Upper lobe of left lung (tissue), 4 donors: ENCODE results near the gene AMZ1.

Experiments
- POLR2A ChIP-seq, 4 donors: fragments of 450-650 bp; IDR thresholded peaks; one replicate each; pipeline ENCODE4 v1.5.1; 2016 to 2017; ENCODE audit warnings: antibody characterized with exemption in 4 of 4, mild to moderate bottlenecking in 2 of 4
- POLR2AphosphoS5 ChIP-seq, 2 donors: sonication (generic); formaldehyde crosslinking; IDR thresholded peaks; one replicate each; pipeline ENCODE4 v1.5.1; 2017; ENCODE audit warnings: antibody characterized with exemption in 2 of 2
- TF ChIP-seq, protein P1 (sequence below), 6 experiments: fragments of 450-650 bp in 4 of 6; fragments of 200-600 bp in 2 of 6; sonication (generic) in 2 of 6; IDR thresholded peaks; one replicate each; pipeline ENCODE4 v1.5.1; 2016 to 2019; ENCODE audit warnings: antibody characterized with exemption in 6 of 6

GRCh38 chr7:2718296-2718965, 30.4 kb downstream of the AMZ1 start:
- TF ChIP-seq POLR2AphosphoS5 (IDR thresholded peaks at IDR 0.05) (no peak), POLR2A (IDR thresholded peaks at IDR 0.05) (no peak)
- TF ChIP-seq, protein P1, sequence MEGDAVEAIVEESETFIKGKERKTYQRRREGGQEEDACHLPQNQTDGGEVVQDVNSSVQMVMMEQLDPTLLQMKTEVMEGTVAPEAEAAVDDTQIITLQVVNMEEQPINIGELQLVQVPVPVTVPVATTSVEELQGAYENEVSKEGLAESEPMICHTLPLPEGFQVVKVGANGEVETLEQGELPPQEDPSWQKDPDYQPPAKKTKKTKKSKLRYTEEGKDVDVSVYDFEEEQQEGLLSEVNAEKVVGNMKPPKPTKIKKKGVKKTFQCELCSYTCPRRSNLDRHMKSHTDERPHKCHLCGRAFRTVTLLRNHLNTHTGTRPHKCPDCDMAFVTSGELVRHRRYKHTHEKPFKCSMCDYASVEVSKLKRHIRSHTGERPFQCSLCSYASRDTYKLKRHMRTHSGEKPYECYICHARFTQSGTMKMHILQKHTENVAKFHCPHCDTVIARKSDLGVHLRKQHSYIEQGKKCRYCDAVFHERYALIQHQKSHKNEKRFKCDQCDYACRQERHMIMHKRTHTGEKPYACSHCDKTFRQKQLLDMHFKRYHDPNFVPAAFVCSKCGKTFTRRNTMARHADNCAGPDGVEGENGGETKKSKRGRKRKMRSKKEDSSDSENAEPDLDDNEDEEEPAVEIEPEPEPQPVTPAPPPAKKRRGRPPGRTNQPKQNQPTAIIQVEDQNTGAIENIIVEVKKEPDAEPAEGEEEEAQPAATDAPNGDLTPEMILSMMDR (IDR thresholded peaks at IDR 0.05) = no peak
